GM18502 (cell line): ENCODE results near the gene MARCHF3.
"Not testable (repeated sequence)": the region's sequence is repeated elsewhere in the genome, so short reads cannot be mapped to it uniquely, and the experiment has no call there.

Source experiments
- ATAC-seq: cut with Tn5 transposase; IDR thresholded peaks from one replicate; pipeline ENCODE4 v1.9.1; 2021; ENCODE audit warnings: mild to moderate bottlenecking; ENCODE audit not compliant: unreplicated experiment, poor library complexity

Gene MARCHF3

DNA sequence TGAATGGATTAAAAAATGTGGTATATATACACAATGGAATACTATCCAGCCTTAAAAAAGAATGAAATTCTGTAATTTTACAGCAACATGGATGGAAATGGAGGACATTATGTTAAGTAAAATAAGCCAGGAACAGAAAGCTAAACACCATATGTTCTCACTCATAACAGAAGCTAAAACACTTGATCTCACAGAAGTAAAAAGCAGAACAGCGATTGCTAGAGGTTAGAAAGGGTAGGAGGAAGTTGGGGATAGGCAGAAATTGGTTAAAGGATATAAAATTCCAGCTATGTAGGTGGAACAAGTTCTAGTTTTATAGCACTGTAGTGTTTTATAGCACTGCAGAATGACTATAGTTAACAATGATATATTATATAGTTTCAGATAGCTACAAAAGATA is 15.8 kb downstream of the MARCHF3 start:
- peak; percentile 42 for ATAC-seq

DNA sequence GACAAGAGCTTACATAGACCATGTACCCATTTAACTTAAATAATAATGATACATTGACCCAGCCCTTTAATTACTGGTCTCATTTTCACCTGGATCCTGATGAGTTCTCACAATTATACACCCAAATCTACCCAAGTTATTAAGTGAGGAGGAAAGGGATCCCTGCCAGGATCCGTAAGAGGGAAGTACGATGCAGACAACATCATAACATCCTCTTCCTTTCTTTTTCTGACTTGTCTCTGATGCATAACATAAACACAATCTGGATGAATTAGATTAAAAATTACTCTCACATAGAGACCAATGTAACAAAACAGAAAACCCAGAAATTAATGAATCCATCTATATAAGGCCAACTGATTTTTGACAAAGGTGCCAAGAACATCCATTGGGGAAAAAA is 17.0 kb downstream of the MARCHF3 start:
- no peak for ATAC-seq

DNA sequence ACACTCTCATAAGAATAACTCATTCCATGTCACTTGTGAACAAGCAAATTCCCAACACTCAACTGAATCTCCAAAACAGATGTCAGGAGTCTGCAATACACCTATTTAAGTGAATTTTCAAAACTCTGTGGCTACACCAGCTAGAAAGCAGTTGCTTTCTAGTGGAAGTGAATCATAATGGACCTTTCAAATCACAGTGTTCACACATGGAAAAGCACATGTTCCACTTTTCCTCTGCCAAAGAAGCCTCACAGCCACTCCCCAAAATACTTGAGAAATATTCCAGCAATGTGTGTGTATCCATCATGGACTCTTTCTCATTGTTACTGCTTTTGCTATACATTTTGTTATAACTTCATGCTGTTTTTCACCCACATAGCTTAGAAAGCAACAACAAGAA is 17.4 kb downstream of the MARCHF3 start:
- ATAC-seq, result no peak

DNA sequence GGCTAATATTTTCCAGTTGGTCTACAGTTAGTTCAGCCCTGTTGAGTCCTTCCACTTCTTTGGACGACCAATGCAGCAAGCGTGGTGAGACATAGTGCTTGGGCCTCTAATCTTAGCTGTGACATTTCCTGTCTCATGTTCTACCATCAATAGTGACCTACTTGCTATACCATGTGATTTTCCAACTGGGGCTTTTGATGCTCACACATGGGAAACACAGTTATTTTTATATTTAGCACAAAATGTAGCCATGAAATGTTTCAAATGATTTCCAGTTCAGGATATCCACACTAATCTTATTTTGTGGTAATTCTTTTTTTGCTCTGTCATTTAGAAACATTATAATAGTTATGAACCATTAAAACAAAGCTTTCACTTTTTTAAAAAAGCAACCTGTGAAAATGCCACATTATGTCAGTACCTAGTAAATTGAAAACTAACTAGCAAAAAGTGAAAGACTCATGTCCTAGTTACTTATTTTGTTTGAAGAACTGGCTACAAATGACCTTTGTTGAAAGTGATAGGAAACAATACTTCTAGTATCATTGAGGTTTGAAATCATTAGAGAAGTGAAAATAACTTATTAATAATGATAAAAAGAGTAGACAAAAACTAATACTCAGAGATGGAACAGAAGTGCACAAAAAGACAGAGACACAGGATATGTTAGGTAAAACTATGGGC is 18.3 kb downstream of the MARCHF3 start:
- peak; percentile 74 for ATAC-seq

DNA sequence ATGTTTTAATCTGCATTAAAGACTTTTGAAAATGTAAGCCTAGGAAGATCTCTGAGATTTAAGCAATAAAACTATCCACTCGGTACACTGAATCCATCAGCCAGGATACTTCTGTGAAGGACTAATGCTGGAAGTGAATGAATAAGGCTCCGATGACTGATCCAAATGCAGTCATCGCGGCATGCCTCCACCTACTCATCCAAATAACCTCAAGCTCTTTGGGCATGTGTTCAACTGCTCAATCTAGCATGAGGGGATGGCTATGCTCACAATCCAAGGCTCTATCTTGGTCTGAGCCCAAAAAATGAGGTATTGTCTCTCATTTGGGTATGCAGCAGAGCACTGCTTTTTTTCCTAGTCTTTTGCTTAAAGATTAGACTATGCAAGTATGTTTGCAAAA is 19.2 kb downstream of the MARCHF3 start:
- no peak for ATAC-seq

DNA sequence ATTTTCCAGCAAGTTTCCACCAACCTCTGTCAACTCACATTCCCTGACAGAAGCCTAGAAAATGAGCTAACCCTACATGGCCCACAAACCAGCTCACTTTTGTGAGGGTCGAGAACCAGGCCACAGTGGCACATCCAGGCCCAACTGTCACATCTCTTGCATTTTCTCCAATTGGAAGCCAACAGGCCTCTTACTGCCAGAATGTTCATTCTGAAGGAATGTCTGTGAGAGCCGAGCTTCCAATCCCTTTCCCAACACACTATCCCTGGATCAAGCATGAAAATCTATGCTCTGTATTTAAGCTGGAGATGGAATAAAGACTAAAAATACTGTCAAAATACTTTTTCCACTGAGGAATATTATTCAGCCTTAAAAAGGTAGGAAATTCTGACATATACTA is 20.0 kb downstream of the MARCHF3 start:
- ATAC-seq, result no peak

DNA sequence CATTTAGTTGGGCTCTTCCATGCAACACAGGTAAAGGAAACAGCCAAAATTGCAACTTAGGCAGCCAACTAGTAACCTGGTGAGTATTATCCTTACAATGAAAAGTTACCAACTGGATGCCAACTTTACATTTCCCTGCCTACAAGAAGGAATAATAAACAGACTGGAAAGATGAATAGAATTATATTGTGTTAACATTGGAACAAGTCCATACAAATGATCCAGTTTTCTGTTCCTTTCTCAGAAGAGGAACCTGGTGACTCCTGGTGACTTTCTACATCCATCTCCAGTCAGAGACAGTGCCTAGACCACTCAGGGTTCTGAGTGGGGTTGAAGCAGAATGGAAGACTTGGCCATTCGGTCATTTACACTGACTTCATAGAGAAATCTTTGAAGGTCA is 20.6 kb downstream of the MARCHF3 start:
- ATAC-seq, result no peak

DNA sequence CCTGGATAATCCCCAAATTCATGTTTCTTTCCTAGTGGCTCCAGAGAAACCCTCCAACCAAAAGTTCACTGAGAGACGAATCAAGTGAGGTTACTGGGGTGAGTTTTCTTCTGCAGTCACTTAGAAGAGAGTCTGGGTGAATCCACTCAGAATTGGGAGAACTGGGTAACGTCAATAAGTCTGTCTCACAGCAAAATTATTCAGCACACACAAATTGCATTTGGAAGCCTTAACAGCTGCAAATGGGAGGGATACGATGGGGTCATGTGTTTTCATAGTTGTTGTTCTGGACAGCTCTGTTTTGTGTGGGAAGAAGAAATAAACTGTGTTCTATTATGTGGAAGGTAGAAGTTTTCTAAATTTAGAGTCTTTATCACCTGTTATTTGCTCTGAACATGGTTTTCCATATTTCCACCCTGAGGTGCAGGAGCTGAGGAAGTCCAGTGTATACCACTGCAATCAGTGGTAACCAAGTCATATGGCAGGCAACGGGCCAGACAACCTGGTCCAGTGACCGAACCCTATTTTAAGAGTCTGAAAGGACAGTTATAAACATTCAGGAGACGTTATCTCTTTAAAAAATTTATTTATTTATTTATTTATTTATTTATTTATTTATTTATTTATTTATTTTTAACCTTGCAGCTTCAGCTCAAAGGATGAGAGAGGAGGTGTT is 21.9 kb downstream of the MARCHF3 start:
- no peak for ATAC-seq

DNA sequence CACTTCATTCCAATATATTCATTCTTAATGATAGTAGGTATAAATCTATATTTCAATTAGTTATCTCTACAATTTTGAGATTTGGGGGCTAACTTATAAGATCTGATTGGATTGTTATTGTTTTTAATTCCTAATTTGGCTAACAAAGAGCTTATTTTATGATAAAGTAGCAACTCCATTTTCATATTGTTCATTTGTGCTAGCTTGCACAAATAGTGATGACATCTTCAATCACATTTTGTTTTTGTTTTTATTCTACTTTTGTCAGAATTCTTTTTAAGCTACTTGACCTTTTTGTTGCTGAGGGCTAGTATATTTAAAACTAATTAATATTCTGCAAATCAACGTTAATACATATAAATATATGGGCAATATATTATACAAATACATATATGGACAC is 22.8 kb downstream of the MARCHF3 start:
- ATAC-seq, result no peak

DNA sequence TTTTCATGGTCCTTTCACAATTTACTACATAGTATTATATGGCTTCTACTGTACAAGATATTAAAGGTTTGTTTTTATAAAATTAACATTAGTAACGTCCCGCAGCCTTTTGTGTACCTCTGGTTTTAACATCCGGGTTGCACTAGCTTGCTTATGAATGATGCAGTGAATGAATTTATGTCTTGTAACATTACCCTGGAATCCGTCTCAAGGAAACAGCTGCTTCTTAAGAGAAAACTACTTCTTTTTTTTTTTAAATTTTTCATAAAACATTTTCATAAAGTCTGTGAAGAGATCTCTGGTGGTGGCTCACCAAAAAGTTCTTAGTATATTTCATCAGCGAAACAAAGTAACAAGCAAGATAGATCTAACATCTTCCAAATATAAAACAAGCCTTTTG is 23.6 kb downstream of the MARCHF3 start:
- no peak for ATAC-seq

DNA sequence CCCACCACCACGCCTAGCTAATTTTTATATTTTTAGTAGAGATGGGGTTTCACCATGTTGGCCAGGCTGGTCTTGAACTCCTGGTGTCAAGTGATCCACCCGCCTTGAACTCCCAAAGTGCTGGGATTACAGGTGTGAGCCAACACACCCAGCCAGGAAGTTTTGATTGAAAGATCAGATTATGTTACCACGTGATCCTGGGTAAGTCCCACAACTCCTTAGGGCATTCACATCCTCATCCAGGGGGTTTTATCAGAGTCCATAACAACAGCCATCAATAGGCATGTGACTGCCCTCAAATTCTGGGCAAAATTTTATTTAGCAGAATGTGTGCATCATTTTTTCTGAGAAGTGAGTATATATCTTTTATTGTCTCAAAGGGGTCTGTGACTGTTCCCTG is 25.1 kb downstream of the MARCHF3 start:
- not testable (repeated sequence) for ATAC-seq

DNA sequence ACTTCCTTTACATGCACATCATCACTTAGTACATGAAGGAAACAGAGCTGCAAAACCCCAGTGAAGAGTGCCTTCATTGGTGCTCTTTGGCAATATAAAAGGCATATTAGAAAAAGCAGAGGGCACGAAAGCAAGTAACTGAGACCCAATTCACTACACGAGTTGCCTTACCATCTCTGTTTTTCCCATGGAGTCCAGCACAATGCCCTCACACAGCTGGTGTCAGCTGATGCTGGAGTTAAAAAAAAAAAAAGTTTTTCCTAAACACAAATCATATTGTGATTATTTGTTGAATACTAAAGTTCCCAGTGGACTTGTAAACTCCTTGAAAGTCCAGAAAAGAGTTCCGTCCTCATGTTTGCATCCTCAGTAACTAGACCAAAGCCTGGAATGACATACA is 25.6 kb downstream of the MARCHF3 start:
- no peak for ATAC-seq

DNA sequence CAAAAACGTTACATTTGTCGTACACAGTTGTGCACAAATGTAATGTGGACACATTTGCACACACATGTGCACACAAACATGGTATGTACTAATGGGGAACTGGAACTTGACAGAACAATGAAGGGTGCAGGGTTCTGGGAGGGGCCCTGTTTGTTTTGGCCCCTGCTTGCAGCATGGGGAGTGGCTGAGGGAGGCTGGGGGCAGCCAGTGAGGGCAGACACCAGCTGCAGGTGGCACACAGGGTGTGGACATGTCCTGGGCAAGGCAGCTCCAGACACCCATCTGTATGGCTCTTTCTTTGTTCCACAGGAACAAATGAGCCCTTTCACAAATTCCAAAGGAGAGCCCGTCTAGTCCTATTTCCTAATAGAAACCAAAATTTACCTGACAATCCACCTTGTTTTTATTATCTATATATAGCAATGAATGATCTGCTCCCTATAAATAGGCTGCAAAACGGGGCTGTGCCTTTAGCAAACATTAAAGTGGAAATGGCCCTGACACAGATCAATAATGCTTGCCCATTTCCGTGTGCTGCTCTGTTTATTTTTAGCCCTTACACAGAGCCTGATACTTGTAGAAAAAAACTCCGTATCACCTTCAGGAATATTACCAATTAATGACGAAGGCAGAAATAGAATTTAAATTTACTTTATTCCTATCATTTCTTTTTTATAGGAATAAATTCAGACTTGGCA is 26.4 kb downstream of the MARCHF3 start:
- no peak for ATAC-seq

DNA sequence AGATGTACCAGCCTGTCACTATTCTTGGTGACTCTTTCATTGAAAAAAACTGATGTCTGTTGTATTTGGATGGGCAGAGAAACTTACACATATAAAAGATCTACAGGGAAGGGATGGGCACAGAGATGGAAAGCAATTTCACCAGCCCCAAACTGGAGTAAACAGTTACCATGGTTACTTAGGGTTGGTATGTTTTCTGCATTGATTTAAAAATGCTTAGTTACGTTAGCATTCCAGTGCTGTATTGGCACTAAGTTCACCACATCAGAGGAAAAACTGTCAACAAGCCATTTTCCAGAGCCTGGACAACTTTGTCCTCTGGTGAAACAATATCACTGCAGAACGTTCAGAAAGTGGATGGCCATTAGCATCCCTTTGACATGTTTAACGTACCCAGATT is 28.0 kb downstream of the MARCHF3 start:
- ATAC-seq, result no peak

DNA sequence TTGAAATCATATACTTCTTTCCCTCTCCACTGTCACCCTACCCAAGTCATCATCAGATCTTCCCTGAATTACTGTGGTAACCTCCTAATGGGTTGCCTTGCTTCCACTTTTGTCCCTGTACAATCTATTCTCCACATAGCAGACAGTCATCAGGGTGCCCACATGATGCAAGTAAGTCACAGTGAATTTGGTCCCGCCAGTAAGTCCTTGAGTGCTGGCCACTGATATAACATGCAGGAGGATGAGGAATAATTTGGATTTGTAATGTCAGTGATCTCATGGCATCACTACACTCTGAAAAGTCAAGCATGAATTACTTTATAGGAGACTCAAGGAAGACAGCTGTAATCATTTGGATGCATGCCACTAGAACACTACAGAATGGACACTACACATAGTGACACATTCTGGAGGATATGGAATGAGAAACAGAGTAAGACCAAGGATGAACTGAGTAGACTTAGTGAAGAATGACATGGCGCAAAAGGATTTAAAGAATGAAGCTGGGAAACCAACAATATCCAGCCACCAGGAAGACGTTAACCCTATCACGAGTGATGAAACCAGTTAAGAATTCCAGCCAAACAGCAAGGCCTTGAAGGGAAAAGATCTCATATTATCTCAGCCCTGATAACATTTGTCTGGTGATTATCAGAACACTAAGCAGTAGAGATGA is 28.6 kb downstream of the MARCHF3 start:
- ATAC-seq, result no peak

DNA sequence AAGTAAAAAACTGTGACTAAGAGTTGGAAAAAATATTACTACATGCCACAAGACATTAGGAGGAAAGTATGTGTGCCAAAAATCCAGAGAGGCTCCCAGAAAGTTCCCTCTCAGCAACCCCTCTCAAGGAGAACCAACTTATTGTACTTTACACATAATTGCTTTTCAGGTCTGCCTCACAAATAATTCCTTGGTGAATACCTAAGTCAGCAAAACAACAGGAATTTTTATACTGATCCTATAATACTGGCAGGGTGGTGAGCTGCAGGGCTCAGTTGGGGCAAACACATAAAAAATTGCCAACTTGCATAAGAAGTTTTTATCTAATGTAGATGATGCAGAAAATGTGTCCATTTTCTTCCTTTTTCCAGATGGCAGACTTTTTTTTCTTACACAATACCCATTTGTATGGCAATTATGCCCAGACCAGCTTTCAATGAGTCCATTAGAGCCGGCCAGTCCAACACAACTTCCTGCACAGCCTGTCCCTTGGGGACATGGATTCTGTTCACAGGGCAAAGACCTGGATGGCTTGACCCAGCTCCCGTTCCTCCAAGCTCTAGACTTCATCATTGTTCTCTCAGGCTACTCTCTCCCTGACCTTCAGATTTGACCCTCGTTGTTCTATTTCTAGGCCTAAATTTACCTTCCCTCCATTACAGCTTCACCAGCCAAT is 31.3 kb downstream of the MARCHF3 start:
- ATAC-seq, result no peak

DNA sequence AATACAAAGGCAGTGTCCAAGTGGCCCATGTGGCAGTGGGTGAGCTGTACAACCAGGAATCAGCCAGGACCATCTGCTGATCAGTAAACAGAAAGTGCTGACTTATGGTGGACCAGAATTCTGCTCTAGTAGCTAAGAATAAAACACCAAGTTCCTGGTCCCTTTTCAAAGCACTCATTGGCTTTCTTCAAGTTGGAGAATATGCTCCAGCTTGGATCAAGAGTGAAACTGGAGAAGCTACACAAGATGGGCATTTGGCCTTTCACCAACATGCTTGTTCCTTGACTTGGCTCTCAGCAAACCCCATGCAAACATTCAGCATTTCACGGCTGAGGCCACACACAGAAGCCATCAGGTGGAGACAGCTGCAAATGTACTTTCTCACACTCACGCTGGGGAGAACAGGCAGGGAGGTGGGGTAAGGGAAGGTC is 32.1 kb downstream of the MARCHF3 start:
- no peak for ATAC-seq

DNA sequence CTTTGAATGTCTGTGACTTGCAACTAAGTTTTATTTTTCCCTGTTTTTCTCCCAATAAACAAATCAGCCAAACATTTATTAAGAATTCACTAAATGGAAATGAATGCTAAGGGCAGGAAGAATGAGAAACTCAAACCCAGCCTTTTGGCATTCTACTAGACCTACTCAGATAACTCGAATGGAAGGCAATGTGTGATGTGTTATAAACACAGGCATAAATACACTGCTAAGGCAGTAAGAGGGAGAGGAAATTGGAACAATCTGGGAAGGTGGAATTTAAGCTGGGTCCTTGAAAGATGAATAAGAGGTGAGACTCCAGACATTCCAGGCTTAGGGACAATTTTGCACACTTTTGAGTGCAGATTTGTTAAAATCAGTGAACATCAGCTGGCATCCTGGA is 34.7 kb downstream of the MARCHF3 start:
- ATAC-seq, result no peak

DNA sequence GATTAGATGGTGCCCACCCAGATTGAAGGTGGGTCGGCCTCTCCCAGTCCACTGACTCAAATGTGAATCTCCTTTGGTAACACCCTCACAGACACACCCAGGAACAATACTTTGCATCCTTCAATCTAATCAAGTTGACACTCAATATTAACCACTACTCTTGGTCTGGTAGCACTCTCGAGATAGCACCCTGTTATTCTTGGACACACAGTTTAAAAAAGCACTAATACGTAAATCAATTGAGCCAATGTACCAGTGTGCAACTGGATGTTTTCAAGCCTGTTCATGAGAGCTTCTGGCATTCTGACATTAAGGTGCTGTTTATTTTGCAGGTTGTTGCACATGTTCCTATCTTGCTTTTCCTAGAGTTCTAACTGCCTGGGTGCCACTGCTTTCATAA is 35.3 kb downstream of the MARCHF3 start:
- no peak for ATAC-seq

DNA sequence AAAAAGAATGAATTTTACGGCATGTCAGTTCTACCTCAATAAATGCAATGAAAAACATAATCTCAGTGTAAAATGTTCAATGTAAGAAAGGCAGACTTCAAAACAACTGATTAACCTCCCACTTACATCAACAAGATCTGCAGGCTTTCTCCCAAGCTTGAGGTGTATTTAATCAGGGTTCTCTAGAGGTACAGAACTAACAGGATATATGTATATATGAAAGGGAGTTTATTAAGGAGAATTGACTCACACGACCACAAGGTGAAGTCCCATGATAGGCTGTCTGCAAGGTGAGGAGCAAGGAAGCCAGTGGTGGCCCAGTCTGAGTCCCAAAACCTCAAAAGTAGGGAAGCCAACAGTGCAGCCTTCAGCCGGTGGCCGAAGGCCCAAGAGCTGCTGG is 35.9 kb downstream of the MARCHF3 start:
- ATAC-seq, result no peak
